ENCODE results near the gene CFHR4. TPM values are rescaled to one million over a fixed set of nuclear protein-coding genes. Genes with fewer than 3 reads are reported as not detected.
A peak's percentile ranks its signal among the peaks of the same experiment; 100 is the strongest.

The CFHR4 gene
- total and polyA plus RNA-seq, 2 donors (not counting 3 experiments of a cell fraction or from before 2014, with no cell fraction given): not detected

DNA sequence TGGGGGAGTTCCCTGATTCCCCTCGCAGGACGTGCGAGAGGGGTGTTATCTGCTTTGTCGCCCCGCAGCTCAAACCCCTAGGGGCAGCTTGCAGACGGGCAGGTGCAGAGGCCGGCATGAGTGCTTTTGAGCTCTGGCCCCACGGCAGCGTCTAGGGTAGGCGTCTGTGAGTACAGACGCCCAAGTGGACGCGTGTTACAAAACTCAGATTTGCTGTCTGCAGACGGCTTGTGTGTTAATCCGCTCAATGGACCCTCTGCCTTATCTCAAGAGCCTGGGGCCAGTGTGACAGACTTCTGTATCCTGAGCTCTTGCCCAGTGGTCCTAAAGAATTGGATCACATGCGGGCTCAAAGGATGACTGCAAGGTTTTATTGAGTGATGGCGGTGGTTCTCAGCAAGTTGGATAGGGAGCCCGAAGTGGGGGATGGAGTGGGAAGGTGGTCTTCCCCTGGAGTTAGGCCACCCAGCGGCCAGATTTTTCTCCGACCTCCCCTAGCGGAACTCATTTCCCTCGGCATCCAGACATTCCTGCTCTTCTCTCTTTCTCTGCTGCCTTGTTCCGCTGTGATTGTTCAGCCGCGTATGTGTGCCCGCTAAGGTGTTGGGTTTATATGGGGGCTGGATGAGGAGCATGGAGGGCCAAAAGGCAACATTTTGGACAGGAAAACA, 9.4 kb downstream of the CFHR4 start:
- Histone ChIP-seq H3K9me1 (replicated peaks; ENCODE audit: control insufficient read depth, extremely low read depth, insufficient read depth, low read length) (no peaks in the 10 kb centered on the region), H3K9me3 (replicated peaks; ENCODE audit: control insufficient read depth, insufficient read depth, low read length) (no peaks in the 10 kb centered on the region), H3K4me3 (replicated peaks in 1 of 3; ENCODE audit: insufficient read depth in 1 of 3, low read depth in 1 of 3, low read length in 3 of 3) (no peak overlapping the region), H3K27ac (ENCODE audit: insufficient read depth, low read depth, low read length) (no peak overlapping the region), H4K20me1 (replicated peaks; ENCODE audit: control insufficient read depth, extremely low read depth, insufficient read depth, low read length) (no peaks in the 10 kb centered on the region), H3K79me2 (ENCODE audit: control insufficient read depth, insufficient read depth, low read length) (no peaks in the 10 kb centered on the region), H3K4me2 (ENCODE audit: insufficient read depth, low read length) (no peak overlapping the region), H2AFZ (ENCODE audit: low read depth, low read length) (peak overlapping the region; percentile 20), H3K36me3 (ENCODE audit: control insufficient read depth in 2 of 2, extremely low read depth in 1 of 2, insufficient read depth in 2 of 2, low read length in 2 of 2) (no peaks in the 10 kb centered on the region), H3K4me1 (ENCODE audit: control insufficient read depth, extremely low read depth, insufficient read depth, low read length) (no peaks in the 10 kb centered on the region), H3K27me3 (ENCODE audit: control insufficient read depth in 2 of 2, insufficient read depth in 2 of 2, low read length in 2 of 2) (peaks cover 5 to 7% of the 10 kb centered on the region in 2 experiments), H3K9ac (replicated peaks; ENCODE audit: extremely low read depth, insufficient read depth, low read length) (no peak overlapping the region)
- TF ChIP-seq MYC (IDR thresholded peaks at IDR 0.05; ENCODE audit: low read depth, low read length): no peak
- no peak for TF ChIP-seq GATA2 (IDR thresholded peaks at IDR 0.05; ENCODE audit: insufficient read depth, insufficient read length, low read depth, low read length)
- TF ChIP-seq FOS (IDR thresholded peaks at IDR 0.05; ENCODE audit: borderline replicate concordance, insufficient read depth, low read length): no peak
- TF ChIP-seq, protein P1, sequence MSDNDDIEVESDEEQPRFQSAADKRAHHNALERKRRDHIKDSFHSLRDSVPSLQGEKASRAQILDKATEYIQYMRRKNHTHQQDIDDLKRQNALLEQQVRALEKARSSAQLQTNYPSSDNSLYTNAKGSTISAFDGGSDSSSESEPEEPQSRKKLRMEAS (IDR thresholded peaks at IDR 0.05; ENCODE audit: insufficient read depth, insufficient read length): no peak
- no peak for TF ChIP-seq EZH2 (IDR thresholded peaks at IDR 0.05; ENCODE audit: borderline replicate concordance, low read depth, low read length, severe bottlenecking)
- TF ChIP-seq JUN (IDR thresholded peaks at IDR 0.05; ENCODE audit: borderline replicate concordance, insufficient read depth, insufficient read length, low read depth): no peak
- TF ChIP-seq POLR2AphosphoS5 (IDR thresholded peaks at IDR 0.05; ENCODE audit: insufficient read depth, low read depth, low read length): no peak
- no peak for TF ChIP-seq POLR2A (IDR thresholded peaks at IDR 0.05; ENCODE audit: low read depth, low read length)
- TF ChIP-seq, protein P2, sequence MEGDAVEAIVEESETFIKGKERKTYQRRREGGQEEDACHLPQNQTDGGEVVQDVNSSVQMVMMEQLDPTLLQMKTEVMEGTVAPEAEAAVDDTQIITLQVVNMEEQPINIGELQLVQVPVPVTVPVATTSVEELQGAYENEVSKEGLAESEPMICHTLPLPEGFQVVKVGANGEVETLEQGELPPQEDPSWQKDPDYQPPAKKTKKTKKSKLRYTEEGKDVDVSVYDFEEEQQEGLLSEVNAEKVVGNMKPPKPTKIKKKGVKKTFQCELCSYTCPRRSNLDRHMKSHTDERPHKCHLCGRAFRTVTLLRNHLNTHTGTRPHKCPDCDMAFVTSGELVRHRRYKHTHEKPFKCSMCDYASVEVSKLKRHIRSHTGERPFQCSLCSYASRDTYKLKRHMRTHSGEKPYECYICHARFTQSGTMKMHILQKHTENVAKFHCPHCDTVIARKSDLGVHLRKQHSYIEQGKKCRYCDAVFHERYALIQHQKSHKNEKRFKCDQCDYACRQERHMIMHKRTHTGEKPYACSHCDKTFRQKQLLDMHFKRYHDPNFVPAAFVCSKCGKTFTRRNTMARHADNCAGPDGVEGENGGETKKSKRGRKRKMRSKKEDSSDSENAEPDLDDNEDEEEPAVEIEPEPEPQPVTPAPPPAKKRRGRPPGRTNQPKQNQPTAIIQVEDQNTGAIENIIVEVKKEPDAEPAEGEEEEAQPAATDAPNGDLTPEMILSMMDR (IDR thresholded peaks at IDR 0.05; ENCODE audit: extremely low read depth in 1 of 2, insufficient read depth in 1 of 2, low read depth in 1 of 2, low read length in 2 of 2): no peak
- dilution Hi-C loops (cut with MboI; ENCODE audit: extremely low pct_ligation_motif_present, low sequenced_read_pairs): no loop called here
- POLR2A ChIA-PET: no interaction called here
- DNase-seq (ENCODE audit: low read depth, low spot score): no peak
- CTCF ChIA-PET: interaction anchor here (1.0 kb wide), 1 partner anchor 174 kb away, joined by 3 read pairs; no protein-coding TSS in a partner anchor
- intact Hi-C loops (cut with micrococcal nuclease): no loop called here
- BruUV-seq (replicated peaks): no TSS peak
- no peak for FAIRE-seq
